ENCODE results near the gene CLIC3.
"Not testable (repeated sequence)": the region's sequence is repeated elsewhere in the genome, so short reads cannot be mapped to it uniquely, and the experiment has no call there.

Gene CLIC3, protein sequence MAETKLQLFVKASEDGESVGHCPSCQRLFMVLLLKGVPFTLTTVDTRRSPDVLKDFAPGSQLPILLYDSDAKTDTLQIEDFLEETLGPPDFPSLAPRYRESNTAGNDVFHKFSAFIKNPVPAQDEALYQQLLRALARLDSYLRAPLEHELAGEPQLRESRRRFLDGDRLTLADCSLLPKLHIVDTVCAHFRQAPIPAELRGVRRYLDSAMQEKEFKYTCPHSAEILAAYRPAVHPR

DNA sequence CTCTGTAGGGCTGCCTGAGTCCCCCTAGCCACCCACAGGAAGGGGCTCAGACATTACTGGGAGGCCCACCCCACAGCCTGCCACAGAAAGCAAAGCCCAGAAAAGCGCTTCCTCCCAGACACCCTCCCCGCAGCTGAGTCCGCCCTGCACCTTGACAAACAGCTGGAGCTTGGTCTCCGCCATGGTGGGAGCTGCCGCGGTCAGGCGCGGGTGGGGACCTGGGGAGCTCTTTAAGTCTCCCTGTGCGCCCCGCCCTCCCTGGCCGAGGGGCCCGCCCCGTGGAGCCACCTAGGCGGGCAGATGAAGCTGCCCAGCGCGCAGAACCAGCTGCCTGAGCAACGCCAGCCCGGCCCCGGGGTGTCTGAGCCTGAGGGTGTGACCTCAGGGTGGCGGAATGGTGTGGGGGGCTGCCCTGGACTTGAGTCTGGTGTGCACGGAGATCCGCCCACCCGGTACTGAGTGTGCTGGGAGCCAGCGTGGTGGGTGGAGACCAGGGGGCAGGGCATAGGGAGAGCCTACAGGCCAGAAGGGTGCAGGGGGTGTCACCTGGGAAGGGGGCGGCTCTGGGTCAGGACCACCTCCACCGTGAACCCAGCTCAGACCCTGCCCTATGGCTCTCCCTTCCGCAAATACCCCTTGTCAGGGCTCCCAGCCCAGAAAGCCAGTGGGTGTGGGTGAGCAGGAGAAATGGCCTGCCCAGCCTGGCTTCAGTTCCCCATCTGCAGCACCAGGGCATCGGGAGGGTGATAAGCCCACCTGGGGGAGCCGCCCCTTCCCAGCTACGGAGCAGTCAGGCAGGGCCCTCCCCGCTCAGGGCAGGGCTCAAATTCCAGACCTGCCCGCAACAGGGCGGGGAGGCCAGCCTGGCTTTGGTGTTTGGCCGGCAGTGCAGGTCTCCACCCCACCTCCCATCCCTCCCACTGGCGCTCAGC, at the start of gene CLIC3:
Gene CLIC3 (minus strand): TSS at position 208 of the 932 bp plus-strand sequence. CDS start 25 bp downstream, at position 183.
- no peak for DNase-seq
- intact Hi-C loops (cut with DNase I): no loop called here

DNA sequence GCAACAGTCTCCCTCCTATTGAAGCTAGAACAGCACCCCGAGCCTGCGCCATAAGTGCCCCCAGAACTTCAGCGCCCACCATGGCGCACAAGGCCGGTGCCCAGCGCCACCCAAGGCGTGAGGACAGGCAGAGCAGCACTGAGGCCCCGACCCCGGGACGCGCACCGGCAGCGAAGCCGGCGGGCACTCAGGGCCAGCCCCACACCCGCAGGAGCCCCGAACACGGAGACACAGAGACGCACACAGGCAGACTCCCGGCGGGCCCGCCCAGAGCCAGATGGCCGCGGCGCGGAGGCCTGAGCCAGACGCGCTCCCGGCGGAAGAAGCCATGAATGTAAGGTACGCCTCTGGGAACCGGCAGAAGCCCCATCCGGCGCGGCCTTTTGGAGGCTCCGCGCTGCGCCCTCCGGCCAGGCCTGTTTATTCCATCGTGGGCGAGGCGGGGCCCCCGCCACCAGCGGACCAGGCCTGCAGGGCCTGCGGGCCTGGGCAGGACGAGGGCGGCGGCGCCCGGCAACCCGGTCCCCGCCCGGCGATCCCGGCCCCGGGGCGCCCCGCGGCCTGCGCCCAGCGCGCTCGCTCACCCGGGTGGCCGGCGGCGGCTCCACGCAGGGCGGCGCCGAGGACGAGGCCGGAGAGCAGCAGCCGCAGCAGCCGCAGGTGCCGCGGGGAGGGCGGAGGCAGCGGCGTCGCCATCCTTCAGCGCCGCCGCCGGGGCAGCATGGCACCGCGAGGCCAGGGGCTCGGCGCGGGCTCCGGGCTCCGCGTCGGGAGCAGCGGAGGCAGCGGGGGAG, 49.1 kb upstream of the CLIC3 start:
- intact Hi-C loops (cut with DNase I): no loop called here

DNA sequence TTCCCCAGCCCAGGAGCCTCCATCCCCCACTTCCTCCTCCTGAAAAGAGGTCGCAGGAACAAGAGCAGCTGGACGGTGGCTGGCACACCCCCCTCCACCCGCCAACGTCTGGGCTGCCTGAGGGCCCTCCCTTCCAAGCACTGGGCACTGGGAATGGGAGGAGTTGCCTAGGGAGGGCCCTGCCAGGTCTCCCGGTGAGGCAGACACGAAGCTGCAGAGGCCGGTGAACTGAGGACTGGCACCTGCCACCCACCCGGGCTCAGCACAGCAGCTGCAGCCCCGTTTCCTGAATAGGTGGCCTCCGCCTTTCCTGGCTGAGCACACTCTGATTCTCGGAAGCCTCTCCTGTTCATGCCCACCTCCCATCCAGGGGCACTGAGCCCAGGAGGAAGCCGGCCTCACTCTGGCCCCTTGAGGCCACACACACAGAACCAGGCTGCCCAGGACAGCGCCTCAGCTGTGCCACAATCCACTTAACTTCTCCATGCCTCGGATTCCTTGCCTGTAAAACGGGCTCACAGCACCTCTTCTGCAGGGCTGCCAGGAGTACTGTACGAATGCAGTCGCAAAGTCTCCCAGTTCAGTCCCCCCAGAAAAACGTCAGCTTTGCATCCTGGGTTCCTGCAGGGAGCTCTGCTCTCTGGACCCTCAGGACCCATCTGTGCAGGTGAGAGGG, 48.3 kb upstream of the CLIC3 start:
- intact Hi-C loops (cut with DNase I): no loop called here
- peak in 5 of 10 donors; percentile 58 to 92 (median 86) for DNase-seq

More for the DNA sequence above, 49.1 kb upstream of the CLIC3 start:
- peak in 2 of 10 donors; percentile 89 to 93 for DNase-seq

DNA sequence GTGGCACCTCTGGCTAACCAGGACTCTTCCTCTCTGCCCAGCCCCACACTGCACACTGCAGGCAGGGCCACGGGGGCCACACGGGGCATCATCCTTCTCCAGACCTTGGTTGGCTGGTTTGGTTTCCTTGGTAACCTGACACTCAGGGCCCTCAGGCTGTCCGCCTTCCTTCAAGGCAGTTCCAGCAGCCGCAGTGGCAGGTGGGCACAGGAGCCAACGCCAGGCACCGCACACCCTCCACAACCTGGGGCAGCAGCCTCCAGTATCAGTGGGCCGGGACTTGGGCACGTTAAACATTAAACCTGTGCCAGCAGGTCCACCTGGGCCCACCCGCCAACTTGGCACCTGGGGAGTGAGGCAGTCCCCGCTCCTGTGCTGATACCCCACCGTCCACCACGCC, 47.7 kb upstream of the CLIC3 start:
- intact Hi-C loops (cut with DNase I): no loop called here
- DNase-seq: no peak

DNA sequence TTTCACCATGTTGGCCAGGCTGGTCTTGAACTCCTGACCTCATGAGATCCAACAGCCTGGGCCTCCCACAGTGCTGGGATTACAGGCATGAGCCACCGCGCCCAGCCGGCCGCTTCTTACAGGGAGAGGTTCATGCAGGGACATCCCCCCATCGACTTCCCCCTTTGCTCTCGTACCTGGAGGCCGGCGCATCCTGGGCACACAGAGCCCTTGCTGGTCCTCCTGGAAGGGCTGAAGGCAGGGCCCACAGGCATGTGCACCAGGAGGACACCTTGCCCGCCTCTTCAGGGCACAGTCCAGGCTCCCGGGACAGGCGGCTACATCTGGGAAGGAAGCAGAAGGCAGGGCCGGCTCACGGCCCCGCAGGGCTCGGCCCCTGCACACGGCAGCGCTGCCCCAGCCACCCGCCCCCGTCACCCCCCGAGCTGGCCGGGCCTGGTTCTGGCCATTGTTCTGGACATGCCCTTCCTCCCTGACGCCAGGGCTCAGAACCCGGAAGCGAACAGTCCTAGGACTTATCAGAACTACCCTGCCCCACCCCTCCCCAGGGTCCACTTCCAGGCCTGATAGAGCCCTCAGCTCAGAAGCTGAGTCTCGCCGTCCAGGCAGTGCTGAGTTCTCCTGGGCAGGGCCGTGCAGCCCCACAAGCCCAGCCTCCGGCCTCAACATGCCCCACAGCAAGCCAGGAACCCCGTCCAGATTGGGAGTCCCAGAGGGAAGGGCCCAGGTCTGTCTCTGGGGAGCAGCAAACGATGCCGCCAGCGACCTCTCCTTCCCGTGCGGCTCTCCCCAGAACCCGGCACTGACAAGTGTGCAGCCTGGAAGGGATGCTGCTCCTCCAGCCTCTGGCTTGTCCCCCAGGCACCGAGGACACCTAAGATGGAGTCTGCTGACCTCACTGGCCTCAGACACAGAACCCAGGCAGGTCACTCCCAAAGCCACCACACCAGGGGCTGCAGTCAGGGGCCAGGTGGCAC, 46.7 kb upstream of the CLIC3 start:
- intact Hi-C loops (cut with DNase I): no loop called here

DNA sequence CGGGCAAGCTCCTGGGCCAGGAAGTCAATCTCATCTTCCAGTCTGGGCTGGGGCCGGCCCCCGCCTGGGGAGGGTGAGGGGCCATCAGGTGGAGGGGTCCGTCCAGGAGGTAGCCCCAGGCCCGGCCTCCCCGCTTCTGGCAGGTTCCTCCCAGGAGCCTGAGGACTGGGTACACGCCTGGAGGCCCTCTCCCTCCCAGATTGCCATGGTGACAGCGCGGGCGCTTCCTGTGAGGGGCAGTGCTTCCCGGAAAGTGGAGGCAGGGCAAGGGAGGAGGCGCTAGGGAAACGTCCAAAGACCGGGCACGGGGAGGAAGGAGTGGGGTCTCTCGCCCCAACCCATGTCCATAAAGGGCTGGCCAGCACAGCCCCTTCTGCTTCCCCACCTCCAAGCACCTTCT, 44.8 kb upstream of the CLIC3 start:
- DNase-seq: no peak
- intact Hi-C loops (cut with DNase I): no loop called here

More for the DNA sequence above, 46.7 kb upstream of the CLIC3 start:
- DNase-seq: no peak

DNA sequence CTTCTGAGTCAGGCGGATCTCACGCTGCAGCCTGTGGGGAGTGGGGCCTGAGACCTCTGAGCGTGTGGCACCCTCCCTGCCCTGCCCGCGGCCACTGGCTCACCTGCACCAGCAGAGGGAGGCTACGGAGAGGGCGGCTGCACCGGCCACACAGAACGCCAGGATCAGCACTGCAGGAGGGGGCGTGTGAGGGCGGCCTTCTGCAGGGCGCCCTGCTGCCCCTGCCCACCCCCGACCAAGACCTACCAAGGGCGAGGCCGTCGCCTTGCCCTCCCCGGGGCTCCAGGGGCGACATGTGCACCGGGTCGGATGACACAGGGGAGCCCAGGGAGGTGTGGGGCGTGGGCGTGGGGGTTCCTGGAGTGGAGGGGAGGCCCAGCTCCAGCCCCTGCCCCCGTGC, 44.2 kb upstream of the CLIC3 start:
- intact Hi-C loops (cut with DNase I): no loop called here
- no peak for DNase-seq

DNA sequence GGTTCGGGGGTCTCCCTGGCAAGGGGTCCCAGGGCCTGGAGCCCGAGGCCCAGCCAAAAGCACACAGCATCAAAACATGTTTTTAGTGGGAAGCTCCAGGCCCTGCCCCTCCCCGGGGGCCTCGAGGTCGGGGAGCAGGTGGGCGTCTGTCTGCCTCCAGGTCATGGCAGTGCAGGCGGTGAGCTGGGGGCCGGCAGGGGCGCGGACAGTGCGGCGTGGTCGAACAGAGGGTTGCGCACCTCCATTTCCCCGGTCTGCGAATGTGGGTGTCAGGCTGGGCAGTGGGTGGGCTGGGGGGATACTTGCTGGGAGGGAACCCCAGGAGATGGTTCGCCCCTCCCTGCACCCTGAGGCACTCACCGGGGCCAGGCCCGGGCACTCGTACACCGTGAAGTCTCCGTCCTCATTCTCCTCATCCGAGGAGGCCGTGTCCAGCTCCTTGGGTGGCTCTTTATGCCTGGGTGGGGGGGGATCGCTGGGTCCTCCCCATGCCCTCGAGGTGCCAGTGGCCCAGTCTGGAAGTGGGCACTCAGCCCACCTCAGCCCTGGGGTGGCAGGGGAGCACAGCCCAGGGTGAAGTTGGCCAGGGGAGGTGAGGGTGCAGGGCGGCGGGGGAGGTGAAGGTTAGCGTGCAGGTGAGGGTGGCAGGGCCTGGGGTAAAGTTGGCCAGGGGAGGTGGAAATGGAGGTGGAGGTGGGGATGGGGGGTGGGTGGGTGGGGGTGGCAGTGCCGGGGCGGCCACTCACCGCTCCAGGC, 43.4 kb upstream of the CLIC3 start:
- intact Hi-C loops (cut with DNase I): no loop called here
- no peak for DNase-seq

DNA sequence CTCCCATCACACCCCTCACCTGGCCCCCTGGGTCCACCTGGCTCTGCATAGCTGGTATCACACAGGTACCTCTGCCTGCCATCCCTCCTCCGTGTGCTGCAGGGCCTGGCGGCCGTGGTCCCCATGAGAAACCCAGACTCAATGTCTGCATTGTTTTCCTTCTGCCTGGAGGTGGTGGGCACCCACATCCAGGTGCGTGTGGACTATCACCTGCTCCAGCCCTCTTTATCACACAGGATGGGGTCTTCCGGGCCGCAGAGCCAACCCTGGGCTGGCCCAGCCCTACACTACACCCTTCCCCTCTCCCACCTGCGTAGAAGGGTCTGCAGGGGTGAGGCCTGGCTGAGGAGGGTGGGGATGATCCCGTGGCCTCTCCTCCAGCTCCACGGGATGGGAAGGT, 42.5 kb upstream of the CLIC3 start:
- DNase-seq: no peak
- intact Hi-C loops (cut with DNase I): no loop called here

DNA sequence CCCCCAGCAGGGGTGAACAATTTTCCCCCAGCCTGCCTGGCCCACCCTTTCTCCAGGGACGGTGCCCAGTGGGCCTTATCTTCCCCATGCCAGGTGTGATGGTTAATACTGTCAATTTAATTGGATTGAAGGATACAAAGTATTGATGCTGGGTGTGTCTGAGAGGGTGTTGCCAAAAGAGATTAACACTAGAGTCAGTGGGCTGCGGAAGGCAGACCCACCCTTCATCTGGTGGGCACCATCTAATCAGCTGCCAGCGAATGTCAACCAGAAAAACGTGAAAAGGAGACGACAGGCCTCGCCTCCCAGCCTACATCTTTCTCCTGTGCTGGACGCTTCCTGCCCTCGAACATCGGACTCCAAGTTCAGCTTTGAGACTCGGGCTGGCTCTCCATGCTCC, 41.1 kb upstream of the CLIC3 start:
- no peak for DNase-seq
- intact Hi-C loops (cut with DNase I): no loop called here

DNA sequence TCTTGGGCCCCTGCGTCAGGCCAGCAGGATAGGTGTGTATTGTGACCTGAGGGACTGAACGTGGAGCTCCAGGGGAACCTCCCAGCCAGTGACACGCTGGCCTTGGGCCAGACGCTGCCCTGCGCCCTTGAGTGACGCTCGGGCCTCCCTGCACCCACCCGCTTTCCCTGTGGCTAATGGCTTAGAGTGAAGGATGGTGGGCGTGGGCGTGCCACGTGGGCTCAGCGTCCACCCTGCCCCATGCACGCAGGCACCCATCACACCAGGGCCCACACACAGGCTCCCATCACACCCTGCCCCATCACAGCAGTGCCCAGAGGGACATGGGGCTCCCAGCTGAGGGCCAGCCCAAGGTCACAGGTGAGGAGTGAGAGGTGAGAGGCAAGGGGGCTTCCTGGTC, 40.7 kb upstream of the CLIC3 start:
- intact Hi-C loops (cut with DNase I): no loop called here
- DNase-seq: no peak

DNA sequence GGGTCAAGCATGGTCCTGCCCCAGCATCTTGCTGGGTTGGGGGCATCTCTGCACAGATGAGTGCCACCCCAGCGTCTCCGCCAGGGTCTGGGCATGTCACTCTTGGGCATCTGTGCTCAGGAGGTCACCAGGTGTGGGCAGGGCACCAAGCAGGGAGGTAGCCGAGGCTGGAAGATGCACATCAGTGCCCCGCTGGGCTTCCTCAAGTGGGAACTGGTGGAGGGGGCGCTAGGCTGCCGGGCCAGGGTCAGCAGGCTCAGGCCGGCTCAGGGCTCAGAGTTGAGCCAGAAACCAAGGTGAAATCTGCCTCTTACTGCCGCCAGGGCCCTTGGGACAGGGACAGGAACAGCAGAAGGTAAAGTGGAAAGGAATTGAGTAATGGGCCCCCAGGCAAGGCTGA, 39.6 kb upstream of the CLIC3 start:
- peak in 1 of 10 donors; percentile 86 for DNase-seq
- intact Hi-C loops (cut with DNase I): loop anchor here (1.0 kb wide), 1 partner anchor 88 kb away; no protein-coding TSS in a partner anchor

DNA sequence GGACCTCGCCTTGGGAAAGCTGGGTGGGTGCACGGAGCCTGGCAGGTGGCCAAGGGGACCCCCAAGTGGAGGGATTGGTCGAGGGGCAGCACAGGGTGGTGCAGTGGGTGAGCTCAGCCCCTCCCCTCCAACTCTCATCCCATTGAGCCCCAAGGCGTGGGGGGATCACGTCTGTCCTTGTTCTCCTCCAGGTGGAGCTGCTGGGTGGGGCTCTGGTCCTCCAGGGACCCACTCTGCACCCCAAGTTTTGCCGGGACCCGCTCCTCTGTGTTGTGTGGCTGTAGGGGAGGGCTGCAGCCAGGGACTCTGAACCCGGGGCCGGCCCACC, 39.1 kb upstream of the CLIC3 start:
- intact Hi-C loops (cut with DNase I): loop anchor here (1.0 kb wide), 1 partner anchor 87 kb away; no protein-coding TSS in a partner anchor
- no peak for DNase-seq

DNA sequence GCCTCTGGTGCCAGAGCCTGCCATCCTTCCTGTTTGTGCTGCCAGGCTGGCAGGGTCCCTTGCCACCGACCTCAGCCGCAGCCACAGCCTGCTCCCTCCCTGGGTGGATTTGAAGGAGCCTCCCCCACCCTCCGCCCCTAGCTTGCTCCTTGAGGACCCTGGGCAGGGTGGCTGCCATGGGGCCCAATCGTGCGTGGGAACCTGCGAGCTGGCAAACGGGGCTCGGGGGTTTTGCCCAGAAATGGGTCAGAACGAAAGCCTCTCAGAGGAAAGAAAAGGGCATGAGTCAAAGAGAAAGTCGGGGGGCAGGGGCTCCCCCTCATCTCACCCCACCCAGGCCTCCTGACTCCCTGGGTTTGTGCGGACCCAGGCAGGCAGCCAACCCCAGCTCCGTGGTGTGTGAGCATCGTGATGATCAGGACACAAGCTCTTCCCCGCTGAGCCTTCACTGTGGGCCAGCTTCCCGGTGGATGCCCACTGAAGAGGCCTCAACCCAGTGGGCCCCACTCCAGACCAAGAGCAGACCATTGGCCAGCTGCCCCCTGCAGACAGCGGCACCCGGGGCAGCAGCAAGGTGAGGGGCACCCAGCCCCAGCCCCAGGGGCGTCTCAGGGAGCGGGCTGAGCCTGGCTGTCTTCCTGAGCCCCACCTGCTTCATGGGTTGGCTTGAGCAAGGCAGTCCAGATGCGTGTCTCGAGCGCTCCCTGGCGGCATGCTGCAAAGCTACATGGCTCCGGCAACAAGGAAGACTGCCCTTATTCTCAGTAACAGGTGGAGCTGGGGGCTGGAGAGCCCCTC, 38.5 kb upstream of the CLIC3 start:
- DNase-seq: peak; percentile 80 to 99 (median 88)
- intact Hi-C loops (cut with DNase I): loop anchor here (1.0 kb wide), 1 partner anchor 87 kb away; no protein-coding TSS in a partner anchor

DNA sequence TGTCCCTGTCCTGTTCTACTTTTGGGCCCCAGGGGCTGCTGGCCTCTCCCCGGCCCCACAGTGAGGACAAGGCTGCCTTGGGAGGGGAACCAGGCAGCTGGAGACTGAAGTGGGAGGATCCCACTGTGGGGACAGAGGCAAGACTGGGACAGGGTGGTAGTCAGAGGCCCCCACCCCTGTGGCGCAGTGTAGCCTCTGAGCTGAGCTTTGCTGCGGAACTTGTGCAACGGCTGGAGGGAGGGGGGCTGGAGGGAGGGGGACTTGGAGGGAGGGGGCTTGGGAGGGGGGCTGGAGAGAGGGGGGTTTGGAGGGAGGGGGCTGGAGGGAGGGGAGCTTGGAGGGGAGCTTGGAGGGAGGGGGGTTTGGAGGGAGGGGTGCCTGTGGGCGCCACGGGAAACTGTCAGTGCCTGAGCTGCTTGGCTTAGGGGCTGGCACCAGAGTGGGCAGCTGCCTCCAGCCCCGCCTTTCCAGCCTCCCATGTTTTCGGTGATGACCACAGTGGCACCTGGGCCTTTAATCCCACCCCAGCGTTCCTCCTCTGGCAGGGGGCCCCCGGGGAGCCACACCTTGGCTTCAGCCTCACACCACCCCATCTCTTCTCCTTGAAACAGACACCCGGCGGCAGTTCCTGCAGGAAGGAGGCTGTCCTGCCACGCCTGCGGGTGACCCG, 37.8 kb upstream of the CLIC3 start:
- intact Hi-C loops (cut with DNase I): no loop called here

DNA sequence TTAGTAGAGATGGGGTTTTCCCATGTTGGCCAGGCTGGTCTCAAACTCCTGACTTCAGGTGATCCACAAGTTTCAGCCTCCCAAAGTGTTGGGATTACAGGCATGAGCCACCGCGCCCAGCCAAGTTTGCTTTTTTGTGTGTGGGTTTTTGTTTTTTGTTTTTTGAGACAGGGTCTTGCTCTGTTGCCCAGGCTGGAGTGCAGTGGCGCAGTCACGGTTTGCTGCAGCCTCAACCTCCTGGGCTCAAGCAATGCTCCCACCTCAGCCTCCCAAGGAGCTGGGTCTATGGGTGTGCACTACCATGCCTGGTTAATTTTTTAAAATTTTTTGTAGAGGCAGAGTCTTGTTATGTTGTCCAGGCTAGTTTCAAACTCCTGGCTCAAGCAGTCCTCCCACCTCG, 37.1 kb upstream of the CLIC3 start:
- intact Hi-C loops (cut with DNase I); DNase-seq: not testable (repeated sequence)

More for the DNA sequence above, 37.8 kb upstream of the CLIC3 start:
- no peak for DNase-seq

DNA sequence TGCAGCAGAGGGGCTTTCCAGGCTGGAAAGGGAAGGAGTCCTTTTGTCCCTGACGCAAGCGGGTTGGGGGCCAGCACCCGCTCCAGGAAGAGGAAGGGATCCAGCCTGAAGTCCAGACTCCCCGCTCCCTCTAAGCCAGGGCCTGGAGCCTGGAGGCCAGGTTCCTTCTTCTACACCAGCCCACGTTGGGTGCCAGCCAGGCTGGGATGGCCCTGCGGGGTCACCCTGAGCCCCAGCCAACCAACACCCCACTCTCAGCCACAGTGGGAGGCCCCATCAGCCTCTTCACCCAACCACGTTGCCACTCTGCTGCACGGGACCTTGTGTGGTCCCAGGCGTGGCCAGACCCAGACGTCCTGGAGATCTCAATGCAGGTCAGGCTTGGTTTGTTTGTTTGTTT, 36.5 kb upstream of the CLIC3 start:
- intact Hi-C loops (cut with DNase I): no loop called here
- DNase-seq: no peak
